Tracheal epithelial cell (primary cell): ENCODE measurements around the gene EYA4. TPM values are rescaled to one million over a fixed set of nuclear protein-coding genes. Genes with fewer than 3 reads are reported as not detected.

Source experiments
- total RNA-seq: library from RNA; depleted of rRNA; stranded (reverse); fragments of >200 nt; gene quantifications from 2 replicates; pipeline ENCODE4 v1.2.1, GENCODE V29; 2014

EYA4 gene, protein sequence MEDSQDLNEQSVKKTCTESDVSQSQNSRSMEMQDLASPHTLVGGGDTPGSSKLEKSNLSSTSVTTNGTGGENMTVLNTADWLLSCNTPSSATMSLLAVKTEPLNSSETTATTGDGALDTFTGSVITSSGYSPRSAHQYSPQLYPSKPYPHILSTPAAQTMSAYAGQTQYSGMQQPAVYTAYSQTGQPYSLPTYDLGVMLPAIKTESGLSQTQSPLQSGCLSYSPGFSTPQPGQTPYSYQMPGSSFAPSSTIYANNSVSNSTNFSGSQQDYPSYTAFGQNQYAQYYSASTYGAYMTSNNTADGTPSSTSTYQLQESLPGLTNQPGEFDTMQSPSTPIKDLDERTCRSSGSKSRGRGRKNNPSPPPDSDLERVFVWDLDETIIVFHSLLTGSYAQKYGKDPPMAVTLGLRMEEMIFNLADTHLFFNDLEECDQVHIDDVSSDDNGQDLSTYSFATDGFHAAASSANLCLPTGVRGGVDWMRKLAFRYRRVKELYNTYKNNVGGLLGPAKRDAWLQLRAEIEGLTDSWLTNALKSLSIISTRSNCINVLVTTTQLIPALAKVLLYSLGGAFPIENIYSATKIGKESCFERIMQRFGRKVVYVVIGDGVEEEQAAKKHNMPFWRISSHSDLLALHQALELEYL
- total RNA-seq, result 2.9 and 10.9 TPM in 2 replicates

DNA sequence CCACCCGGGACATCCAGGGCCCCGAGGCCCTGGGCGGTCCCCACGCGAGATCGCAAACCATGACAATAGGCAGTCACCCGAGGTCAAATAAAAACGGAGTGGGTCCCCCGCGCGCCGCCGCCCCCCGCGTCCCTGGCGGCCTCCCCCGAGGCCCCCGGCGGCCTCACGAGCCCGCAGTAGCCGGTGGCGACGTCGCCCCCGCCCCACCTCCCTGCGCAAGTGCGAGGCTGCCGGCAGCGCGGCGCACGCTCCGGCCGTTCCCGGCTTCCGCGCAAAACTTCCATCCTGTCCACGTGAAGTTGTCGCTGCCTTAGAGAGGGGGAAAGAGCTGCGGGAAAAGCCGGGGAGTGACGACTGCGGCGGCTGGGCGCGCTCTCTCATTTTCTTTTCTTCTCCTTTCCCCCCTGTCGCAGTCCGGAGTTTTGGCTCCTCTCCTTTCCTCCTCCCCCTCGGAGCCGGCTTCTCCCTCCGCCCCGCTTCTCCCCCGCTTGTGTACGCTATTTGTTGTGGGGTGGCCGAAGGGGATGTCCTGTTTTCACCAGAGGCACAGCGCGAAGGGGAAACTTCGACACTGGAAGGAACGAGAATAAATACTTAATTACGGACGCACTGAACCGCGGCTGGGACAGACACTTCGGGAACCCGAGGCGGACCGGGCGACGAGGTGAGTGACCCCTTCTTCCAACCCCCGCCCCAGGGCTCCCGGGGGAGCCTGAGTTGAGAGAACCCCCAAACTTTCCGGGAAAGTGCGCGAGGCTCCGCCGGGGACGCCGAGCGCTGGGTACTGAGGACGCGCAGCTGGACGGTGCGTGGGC lies at the start of gene EYA4:
Gene EYA4 (plus strand): TSS at position 272 of the 815 bp plus-strand sequence. CDS start 33,424 bp downstream, outside the sequence.

